ENCODE results near the gene JAK2. TPM values are rescaled to one million over a fixed set of nuclear protein-coding genes. Genes with fewer than 3 reads are reported as not detected.
"Not testable (repeated sequence)": the region's sequence is repeated elsewhere in the genome, so short reads cannot be mapped to it uniquely, and the experiment has no call there.

Gene JAK2
- total RNA-seq, 1 donor from 2014 or later, result 6.7 TPM

- Mint-ChIP-seq H3K27ac (no peak overlapping the region), H3K4me3 (no peak overlapping the region), H3K9me3 (no peaks in the 10 kb centered on the region), H3K4me1 (no peaks in the 10 kb centered on the region), H3K36me3 (no peaks in the 10 kb centered on the region), H3K27me3 (ENCODE audit: low read depth) (no peaks in the 10 kb centered on the region)
- DNase-seq (ENCODE audit: low spot score in 2 of 2, unreplicated experiment in 2 of 2), result no peak
- TF ChIP-seq CTCF (IDR thresholded peaks at IDR 0.05; ENCODE audit: unreplicated experiment), result no peak
Observed at GRCh38 chr9:4939118-4939561, 45.9 kb upstream of the JAK2 start.

- H3K36me3 Mint-ChIP-seq; H3K27ac Mint-ChIP-seq; DNase-seq (ENCODE audit: low spot score in 2 of 2, unreplicated experiment in 2 of 2); H3K4me3 Mint-ChIP-seq; H3K9me3 Mint-ChIP-seq; H3K27me3 Mint-ChIP-seq (ENCODE audit: low read depth); H3K4me1 Mint-ChIP-seq: not testable (repeated sequence)
Observed at GRCh38 chr9:4942042-4942691, 42.9 kb upstream of the JAK2 start.

GRCh38 chr9:4943346-4943745, 41.7 kb upstream of the JAK2 start:
- no peak for TF ChIP-seq CTCF (IDR thresholded peaks at IDR 0.05; ENCODE audit: unreplicated experiment)
- DNase-seq (ENCODE audit: low spot score in 2 of 2, unreplicated experiment in 2 of 2), result no peak
- H3K36me3 Mint-ChIP-seq, result no peaks in the 10 kb centered on the region
- no peak overlapping the region for H3K27ac Mint-ChIP-seq
- H3K4me1 Mint-ChIP-seq, result no peaks in the 10 kb centered on the region
- H3K4me3 Mint-ChIP-seq, result no peak overlapping the region
- no peaks in the 10 kb centered on the region for H3K27me3 Mint-ChIP-seq (ENCODE audit: low read depth)
- H3K9me3 Mint-ChIP-seq, result no peaks in the 10 kb centered on the region

DNA sequence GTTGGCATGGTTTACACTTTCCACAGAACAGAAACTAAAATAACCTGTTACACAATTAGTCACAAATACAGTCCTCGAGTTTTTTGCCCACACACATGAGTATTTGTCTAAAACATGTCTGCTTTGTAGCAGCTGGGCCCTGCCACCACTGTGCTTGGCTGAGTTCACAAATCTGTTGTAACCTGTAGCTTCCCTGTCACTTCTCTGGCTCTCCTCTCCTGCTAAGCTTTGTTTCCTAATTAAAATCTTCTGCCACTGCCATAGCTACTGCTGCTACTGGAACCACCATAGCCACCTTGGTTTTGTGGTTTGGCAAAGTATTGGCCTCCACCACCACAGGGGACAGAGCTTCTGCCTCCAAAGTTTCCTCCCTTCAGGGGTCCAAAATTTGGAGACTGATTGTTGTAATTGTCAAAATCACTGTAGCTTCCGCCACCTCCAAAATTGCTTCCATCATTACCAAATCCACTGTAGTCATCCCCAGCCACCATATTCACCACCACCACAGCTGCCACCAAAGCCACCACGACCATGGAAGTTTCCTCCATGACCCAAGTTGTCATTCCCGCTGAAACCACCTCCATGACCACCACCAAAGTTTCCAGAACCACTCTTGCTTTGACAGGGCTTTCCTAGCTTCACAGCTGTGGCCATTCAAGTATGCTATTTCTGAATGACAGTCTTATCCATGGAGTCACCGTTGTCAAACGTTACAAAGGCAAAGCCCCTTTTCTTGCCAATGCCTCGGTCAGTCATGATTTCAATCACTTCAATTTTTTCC, 40.5 kb upstream of the JAK2 start:
- DNase-seq (ENCODE audit: low spot score in 2 of 2, unreplicated experiment in 2 of 2); H3K36me3 Mint-ChIP-seq; H3K4me1 Mint-ChIP-seq; H3K9me3 Mint-ChIP-seq; H3K27me3 Mint-ChIP-seq (ENCODE audit: low read depth); H3K27ac Mint-ChIP-seq; H3K4me3 Mint-ChIP-seq: not testable (repeated sequence)

DNA sequence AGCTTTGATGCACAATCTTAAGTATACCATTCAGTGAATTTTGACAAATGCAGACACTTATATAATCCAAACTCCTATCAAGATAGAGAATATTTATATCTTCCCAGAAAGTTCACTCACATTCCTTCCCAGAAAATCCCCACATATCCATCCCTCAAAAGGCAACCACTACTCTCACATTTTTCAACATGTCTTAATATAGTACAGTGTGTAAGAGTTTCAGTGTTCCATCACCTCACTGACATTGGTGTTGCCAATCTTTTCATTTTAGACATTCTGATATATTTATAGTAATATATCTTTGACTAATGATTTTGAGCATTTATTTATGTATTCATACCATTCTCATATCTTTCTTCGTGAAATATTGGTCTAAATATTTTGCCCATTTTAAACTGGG, 38.1 kb upstream of the JAK2 start:
- Mint-ChIP-seq H3K36me3 (no peaks in the 10 kb centered on the region), H3K9me3 (peaks cover 4% of the 10 kb centered on the region), H3K4me1 (no peaks in the 10 kb centered on the region), H3K27me3 (ENCODE audit: low read depth) (no peaks in the 10 kb centered on the region), H3K4me3 (no peak overlapping the region), H3K27ac (no peak overlapping the region)
- TF ChIP-seq CTCF (IDR thresholded peaks at IDR 0.05; ENCODE audit: unreplicated experiment), result no peak
- no peak for DNase-seq (ENCODE audit: low spot score in 2 of 2, unreplicated experiment in 2 of 2)

GRCh38 chr9:4955836-4956235, 29.2 kb upstream of the JAK2 start:
- H3K4me1 Mint-ChIP-seq, result no peaks in the 10 kb centered on the region
- H3K27ac Mint-ChIP-seq, result no peak overlapping the region
- H3K4me3 Mint-ChIP-seq, result no peak overlapping the region
- no peak for DNase-seq (ENCODE audit: low spot score in 2 of 2, unreplicated experiment in 2 of 2)
- H3K36me3 Mint-ChIP-seq, result peaks cover 2% of the 10 kb centered on the region
- peaks cover 27% of the 10 kb centered on the region for H3K9me3 Mint-ChIP-seq
- H3K27me3 Mint-ChIP-seq (ENCODE audit: low read depth), result no peaks in the 10 kb centered on the region
- no peak for TF ChIP-seq CTCF (IDR thresholded peaks at IDR 0.05; ENCODE audit: unreplicated experiment)
